ENCODE measurements around the gene CCDC187.
"Not testable (repeated sequence)": the region's sequence is repeated elsewhere in the genome, so short reads cannot be mapped to it uniquely, and the experiment has no call there.

CCDC187 gene

DNA sequence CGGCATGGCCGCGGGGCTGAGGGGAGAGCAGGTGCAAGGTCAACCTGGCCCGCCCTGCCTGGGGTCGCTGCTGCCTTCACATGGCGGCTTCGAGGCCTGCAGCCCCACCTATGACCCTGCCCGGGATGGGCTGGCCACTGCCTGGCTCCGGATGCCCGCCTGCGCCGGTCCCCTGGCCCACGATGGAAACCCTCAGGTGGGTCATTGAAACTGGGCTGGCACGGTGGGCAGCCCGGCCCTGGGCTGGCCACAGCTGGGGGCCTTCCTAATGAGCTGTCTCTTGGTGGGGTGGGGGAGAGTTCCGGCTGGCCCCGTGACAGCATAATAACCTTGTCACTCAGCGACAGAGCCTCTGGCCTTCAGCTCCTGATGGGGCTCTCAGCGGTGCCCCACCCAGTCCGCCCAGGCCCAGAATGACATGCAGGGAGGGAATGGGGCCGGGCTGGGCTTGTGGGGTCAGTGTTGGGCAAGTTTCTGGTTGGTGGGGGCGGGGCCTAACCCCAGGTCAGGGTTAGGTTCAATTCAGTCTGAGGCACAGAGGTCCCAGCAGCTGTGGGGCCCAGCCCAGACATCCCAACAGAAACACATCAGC, at the start of gene CCDC187:
CCDC187 (minus strand) TSS at position 270 of the 592 bp plus-strand sequence; CDS start at position 6, 264 bp downstream.
- no peak for DNase-seq (ENCODE audit: low read depth in 2 of 3, low spot score in 2 of 3)

GRCh38 chr9:136353088-136353487, 49.2 kb upstream of the CCDC187 start:
- no peak for DNase-seq (ENCODE audit: low read depth in 2 of 3, low spot score in 2 of 3)

- DNase-seq (ENCODE audit: low read depth in 2 of 3, low spot score in 2 of 3) = no peak
Observed at GRCh38 chr9:136352682-136353081, 48.8 kb upstream of the CCDC187 start.

- not testable (repeated sequence) for DNase-seq (ENCODE audit: low read depth in 2 of 3, low spot score in 2 of 3)
Observed at GRCh38 chr9:136351868-136352267, 48.0 kb upstream of the CCDC187 start.

DNA sequence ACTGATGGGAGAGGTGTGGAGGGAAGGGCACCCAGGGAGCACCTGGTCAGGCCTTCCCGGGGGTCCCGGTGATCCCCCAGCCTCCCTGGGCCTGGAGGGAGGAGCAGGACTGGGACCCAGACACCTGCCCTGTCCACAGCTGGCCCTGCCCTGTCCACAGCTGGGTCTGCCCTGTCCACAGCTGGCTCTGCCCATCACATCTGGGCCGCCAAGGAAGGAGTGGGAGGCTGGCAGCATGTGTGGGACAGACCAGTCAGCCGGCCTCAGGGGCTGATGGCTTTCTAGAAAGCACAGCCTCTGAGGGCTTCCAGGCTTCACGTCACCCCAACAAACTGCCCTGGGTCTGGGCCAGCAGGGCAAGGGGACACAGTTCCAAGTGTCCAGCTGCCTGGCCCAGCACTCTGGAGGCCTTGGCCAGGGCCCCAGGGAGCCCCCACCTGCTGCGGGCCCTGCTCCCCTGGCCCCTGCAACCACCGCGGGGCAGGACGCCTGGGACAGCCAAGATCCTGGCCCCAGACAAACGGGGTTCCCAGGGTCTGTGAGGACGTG, 47.4 kb upstream of the CCDC187 start:
- no peak for DNase-seq (ENCODE audit: low read depth in 2 of 3, low spot score in 2 of 3)

GRCh38 chr9:136349546-136349945, 45.7 kb upstream of the CCDC187 start:
- DNase-seq (ENCODE audit: low read depth in 2 of 3, low spot score in 2 of 3) = no peak

DNA sequence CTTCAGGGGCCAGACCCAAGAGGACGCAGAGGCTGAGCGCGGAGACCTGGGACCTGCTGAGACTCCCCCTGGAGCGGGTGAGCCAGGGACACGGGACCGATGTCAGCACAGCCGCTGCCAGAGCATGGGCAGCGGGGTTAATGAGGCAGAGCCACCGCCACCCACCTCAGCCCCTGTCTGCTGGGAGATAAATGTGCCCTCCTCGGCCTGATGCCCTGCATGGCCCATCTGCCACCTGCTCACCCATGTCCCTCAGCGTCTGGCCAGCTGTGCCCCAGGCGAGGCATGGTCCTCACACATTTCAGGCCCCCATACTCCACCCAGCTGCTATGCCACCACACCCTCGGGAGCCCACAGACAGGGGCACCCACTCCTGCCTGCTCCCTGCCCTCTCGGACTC, 44.8 kb upstream of the CCDC187 start:
- DNase-seq (ENCODE audit: low read depth in 2 of 3, low spot score in 2 of 3) = no peak

DNA sequence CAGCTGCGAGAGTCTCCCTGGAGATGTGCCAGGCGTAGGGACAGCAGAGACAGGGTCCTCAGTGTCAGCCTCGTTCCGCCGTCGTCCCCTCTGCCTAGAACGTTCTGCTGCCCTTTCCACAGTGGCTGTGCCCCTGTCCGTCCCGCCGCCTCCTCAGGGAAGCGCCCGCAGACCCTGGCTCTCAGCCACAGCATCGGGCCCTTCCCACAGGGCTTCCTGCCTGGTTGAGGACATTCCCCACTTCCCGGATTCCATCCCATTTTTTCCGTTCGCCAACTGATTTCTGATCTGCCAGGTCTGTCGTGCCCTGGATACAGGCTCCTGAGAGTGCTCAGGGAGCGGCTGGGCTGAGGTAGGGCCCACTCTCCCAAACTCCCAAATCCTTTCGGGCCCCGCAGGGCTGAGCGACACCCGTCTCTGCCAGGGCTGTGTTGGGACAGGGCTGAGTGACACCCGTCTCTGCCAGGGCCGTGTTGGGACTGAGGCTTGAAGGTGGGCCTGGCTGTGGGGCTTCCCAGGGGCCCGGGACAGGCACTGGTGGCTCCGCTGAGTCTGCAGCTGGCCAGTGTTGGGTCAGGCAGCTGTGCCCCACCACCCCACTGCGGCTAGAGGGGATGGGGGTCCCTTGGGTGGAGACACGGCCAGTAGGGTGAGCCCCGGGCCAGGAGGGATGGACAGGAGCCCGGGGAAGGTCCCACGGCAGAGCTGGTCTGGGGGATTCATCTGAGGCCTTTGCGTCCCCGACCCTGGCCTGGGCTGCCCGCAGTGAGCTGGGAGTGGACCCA, 43.8 kb upstream of the CCDC187 start:
- no peak for DNase-seq (ENCODE audit: low read depth in 2 of 3, low spot score in 2 of 3)

DNA sequence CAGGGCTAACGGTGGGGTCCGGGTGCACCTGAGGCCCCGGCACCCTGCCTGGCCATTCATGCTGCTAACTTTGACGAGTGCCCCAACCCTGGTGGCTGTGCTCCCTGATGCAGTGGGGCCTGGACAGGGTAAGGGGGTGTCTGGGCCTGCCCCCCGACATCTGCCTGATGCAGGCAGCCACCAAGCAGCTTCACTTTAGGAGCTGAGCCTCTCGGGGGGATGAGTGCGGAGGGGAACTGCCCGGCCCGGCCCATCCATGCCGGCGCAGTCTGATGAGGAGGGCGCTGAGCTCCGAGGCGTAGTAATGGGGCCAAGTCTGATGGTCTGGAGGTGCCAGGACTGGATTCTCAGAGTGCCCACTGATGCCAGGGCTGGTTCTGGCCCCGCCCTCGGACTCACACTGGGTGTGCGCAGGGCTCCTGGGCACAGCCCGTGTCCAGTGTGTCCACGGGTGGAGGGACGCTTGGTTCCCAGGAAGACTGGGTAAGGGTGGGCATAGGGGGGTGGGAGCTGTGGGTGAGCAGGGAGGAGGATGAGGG, 43.1 kb upstream of the CCDC187 start:
- no peak for DNase-seq (ENCODE audit: low read depth in 2 of 3, low spot score in 2 of 3)

DNA sequence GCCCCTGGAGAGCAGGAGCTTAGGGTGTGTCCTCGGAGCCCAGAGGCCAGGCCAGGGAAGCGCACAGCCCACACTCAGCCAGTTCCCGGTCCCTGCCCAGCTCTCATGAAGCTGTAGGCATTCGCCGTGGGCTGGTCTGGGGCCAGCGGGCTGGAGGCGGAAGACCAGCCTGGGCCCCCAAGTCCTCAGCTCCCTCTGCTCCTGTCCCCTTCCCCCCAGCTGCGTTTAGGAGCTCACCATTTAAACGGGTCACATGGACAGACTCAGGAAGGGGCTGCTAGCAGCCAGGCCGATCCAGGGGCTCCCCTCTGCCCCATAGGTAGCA, 42.2 kb upstream of the CCDC187 start:
- DNase-seq (ENCODE audit: low read depth in 2 of 3, low spot score in 2 of 3) = no peak

- no peak for DNase-seq (ENCODE audit: low read depth in 2 of 3, low spot score in 2 of 3)
Observed at GRCh38 chr9:136345281-136346156, 41.6 kb upstream of the CCDC187 start.

DNA sequence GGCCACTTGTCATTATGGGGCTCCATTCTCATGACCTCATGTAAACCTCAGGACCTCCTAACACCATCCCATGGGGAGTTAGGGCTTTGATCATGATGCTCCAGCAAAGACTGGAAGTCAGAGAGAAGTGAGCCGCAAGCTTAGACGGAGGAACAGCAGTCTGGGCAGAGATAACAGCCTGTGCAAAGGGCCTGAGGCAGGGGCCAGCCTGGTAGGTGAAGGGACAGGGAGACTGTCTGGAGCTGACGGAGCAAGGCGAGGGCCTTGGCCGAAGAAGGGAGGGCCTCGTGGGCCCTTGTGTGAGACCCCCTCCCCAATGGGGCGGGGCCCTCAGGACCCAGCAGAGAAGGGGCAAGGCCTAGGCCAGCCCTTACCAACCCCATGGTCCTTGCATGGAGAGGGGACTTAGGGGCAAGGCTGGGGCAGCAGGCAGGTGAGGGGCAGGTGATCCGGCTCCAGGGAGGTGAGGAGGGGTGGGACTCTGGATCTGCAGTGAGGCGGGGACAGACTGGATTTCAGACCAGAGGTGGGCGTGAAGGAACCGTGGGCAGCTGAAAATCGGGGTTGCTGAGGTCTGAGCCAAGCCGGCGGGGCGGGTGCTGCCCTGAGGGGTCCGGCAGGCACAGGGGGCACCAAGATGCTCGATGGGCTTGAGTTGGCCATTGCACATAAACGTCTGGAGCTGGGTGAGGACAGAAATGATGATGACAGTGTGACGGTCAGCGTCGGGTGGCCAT, 40.8 kb upstream of the CCDC187 start:
- DNase-seq (ENCODE audit: low read depth in 2 of 3, low spot score in 2 of 3) = no peak

DNA sequence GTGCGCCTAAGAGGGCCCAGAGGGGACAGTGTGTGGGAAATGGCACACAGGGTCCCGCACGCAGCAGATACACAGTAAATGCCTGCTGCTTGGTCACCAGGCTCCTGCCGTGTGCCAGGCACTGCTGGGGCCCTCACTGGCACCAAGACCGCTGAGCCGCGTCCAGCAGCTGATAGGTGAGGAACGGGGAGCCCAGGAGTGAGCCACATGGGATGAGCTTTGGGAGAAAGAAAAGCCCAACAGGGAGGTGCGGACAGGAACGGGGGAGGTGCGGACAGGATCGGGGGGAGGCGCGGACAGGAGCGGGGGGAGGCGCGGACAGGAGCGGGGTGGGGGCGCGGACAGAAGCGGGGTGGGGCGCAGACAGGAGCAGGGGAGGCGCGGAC, 40.0 kb upstream of the CCDC187 start:
- DNase-seq (ENCODE audit: low read depth in 2 of 3, low spot score in 2 of 3) = no peak

- no peak for DNase-seq (ENCODE audit: low read depth in 2 of 3, low spot score in 2 of 3)
Observed at GRCh38 chr9:136343121-136343883, 39.4 kb upstream of the CCDC187 start.

DNA sequence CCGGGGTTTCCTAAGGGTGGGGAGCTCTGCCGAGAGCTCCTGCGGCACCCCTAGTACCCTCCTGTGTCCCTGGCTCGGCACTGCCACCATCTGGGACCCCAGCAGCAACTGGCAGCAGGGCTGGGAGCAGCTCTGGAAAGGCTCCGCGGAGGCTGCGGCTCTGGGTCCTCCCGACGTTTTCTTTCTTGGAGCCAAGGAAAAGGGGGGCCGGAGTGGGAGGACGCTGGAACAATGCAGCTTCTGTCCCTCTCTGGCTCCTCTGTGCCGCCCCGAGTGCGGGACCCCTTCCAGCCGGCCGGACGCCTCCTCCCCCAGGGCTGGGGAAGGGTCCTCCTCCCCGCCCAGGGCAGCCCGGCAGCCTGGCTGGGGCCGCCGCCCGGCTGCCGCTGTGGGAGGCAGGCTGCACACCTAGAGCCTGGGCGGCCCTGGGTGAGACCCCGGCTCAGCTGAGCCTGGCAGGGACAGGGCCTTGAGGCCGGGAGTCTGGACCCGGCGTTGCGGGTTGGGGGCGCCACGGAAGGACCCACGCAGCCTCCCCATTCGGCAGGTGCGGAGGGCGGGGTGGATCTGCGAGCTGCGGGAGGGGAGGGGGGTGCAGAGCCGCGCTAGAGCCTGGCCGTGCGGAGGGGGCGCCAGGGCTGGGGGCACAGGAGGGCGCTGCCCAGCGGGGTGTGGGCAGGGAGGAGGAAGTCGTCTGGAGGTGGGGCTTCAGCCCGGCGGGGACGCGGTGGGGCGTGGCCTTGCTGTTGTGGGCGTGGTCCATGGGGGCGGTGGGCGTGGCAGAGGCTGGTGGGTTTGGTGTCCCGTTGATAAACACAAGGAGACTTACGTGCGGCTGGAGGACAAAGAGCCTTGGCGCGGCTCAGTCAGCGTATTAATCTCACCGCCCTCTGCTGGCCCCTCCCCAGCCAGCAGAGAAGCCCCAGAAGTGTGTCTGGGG, 38.6 kb upstream of the CCDC187 start:
- peak; percentile 37 to 58 (median 47) for DNase-seq (ENCODE audit: low read depth in 2 of 3, low spot score in 2 of 3)

GRCh38 chr9:136341769-136342168, 37.9 kb upstream of the CCDC187 start:
- DNase-seq (ENCODE audit: low read depth in 2 of 3, low spot score in 2 of 3) = no peak

DNA sequence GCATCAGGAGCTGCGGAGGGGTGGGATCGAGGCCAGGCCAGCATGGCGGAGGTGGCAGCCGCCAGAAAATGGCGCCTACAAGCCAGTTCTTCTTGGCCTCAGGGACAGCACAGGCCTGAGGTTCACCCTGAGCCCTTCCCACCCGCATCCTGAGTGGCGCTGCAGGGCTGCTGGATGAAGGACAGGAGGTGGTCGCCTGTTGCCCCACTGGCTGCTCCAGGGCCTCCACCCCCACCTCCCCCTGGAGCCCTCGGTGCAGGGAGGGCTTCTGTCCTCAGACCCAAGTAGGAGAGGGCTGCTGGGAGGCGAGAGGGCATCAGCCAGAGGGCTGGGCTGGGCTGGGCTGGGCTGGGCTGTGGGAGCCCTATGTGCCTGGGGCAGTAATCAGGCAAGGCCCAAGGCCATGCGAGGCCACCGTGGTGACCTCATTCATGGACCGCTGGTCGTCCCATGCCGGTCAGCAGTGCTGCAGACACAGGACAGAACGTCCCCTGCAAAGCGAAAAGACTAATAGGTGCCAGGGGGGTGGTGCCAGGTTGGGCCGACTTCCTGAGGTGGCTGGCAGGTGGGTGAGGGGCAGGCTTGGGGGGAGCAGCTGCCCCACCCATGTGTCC, 37.3 kb upstream of the CCDC187 start:
- DNase-seq (ENCODE audit: low read depth in 2 of 3, low spot score in 2 of 3) = no peak

GRCh38 chr9:136340356-136341041, 36.6 kb upstream of the CCDC187 start:
- no peak for DNase-seq (ENCODE audit: low read depth in 2 of 3, low spot score in 2 of 3)
